ENCODE data around the gene NFIB.

NFIB gene

DNA sequence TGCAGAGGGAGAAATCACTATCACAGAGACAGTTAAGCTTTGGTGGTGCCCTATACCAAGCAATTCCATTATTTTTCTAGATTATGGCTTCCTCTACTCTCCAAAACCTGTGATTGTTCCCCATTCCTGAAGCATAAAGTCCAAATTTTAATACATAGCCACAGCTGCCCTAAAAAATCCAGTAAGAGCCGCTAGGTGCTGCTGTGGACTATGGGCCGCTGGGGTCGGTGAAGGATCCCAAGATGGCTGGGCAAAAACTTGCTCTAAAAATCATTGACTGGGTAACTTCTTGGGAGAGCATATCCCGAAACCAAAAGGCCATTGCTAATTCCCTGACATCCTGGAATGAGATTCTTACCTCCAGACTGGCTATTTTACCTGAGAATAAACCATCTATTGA is 245.3 kb downstream of the NFIB start:
- DNase-seq (ENCODE audit: low spot score), result no peak

DNA sequence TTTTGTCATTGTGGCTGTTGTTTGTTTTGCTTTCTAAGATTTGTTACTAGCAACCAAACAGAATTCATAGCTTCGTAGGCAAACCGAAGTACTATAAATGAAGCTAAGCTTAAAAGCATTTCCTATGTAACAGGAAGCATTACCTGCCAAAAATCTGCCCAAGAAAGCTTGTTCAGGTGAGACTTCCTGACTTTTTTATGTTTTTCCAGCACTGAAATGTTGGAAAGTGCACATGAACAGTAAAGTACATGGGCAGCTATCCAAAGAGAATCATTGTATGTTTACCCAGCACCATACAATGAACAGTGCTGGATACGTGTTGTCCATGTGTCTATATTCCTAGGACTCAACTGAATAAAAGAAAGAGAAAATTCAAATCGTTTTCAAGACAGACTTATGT is 247.1 kb downstream of the NFIB start:
- no peak for DNase-seq (ENCODE audit: low spot score)

DNA sequence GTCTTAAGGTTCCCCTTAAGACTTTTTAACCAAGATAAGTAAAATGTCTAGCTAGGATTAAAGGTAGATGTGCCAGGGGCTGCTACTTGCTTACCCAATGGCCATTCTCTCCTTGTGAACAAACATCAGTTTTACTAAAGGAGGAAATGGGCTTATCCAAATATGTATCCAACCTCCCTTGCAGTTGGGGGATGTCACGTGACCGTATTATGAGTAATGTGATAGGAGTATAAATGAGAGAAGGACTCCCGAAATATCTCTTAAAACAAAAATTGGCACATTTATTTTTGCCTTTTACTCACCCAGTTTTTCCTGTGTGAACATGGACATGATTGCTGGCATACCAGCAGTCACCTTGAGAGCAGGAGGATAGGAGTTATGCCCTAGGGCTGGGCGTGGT is 247.9 kb downstream of the NFIB start:
- no peak for DNase-seq (ENCODE audit: low spot score)

DNA sequence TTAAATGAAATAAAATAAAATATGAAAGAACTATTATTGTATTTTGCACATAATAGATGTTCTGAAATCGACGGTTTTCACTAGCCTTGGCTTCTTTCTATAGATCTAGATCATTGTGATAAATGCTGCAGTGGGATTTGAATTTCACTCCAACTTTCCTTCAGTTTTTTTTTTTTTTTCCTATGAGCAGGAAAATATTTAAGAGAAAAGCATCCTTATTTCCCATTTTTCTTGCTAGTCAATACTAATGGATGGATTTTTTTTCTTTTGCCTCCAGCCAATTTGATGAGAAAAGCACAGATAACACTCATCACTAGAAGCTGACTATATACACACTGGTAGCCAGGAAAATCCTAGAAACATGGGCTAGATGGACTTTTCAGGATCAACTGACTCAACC is 249.0 kb downstream of the NFIB start:
- DNase-seq (ENCODE audit: low spot score), result no peak

DNA sequence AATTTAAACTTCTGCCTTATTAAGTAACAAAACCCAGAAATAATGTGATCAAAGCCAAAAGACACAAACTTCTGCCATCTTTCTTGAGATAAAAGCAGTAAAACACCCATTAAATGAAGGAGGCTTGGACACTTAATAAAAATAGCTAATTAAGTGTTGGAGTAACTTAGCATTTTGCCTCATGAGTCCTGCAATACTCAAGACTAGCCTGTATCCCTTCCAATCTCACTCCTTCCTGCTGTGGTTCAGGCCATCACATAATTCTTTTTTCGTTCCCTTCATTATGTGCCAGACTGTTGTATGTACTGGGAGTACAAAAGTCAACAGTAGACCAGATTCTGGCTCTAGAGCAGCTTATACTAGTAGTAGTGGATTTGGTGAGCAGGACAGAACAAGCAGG is 250.2 kb downstream of the NFIB start:
- DNase-seq (ENCODE audit: low spot score), result no peak

DNA sequence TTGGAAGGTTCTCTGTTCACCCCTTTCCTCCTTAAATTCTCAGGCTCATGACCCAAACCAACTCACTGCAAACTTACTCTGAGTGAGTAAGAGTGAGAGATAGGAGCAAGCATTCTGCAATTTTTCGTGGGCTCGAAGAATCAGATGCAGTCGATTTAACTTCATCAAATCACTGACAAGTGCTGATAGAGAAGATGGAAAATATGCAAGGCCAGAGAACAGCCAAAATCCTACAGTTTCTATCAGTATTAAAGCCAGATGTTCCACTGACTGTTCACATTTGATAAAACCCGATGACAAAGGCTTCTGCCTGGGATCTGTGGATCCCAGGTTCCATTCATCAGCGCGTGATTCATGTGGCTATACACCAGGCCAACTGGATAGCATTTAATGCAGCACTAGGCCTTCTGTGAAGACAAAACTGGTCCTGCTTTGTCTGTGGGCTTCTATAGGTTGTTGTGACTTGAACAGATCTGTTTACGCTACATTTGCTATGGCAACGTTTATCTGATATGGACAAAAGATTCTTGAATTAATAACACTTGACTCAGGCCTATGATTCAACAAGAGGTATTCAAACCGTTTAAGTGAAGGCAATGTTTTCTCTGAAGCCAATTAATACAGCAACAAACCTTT is 251.2 kb downstream of the NFIB start:
- DNase-seq (ENCODE audit: low spot score), result no peak

DNA sequence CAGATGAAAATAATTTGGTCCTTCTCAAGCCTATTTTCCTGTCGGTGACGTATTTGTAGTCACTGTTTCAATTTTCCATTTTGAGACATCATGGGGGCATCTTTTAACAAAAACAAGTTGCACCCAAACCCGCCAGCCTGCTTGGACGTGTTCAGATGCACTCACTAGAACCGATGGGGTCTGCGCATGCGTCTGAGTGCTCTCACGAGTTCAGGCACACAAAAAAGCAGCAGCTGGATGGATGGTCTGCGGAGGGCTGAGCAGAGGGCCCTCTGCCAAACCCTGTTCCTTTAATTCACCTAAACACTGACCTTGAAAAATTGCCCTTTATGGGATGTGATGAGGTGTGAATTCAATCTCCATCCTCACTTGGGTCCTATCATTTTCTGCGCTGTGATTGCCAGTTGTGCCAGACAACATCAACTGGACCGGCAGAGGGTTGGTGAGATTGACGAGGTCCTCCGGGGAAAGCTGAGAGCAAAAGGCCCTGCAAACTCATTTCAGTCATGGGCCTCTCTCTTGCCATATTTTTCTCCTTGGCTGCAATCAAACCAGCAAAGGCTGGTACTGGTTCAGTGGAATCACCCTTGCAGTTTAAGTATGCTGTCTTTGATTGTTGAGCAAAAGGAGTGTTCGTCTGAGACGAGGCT is 251.9 kb downstream of the NFIB start:
- DNase-seq (ENCODE audit: low spot score), result no peak

DNA sequence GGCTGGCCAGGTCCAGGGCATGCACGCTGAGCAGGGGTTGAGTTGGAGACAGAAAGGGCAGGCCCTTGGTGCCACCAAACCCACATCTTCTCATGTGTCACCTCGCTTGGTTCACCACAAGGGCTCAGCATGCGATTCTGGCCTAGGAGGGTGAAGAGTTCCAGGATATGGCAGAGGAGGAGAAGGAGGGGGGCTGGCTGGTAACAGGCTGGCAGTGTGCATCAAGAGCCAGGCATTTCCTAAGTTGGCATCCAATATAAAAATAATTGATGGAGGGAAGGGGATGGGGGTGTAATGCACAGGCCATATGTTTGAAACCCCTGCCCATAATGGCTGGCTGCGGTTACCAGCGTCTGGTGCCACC is 255.6 kb downstream of the NFIB start:
- no peak for DNase-seq (ENCODE audit: low spot score)

DNA sequence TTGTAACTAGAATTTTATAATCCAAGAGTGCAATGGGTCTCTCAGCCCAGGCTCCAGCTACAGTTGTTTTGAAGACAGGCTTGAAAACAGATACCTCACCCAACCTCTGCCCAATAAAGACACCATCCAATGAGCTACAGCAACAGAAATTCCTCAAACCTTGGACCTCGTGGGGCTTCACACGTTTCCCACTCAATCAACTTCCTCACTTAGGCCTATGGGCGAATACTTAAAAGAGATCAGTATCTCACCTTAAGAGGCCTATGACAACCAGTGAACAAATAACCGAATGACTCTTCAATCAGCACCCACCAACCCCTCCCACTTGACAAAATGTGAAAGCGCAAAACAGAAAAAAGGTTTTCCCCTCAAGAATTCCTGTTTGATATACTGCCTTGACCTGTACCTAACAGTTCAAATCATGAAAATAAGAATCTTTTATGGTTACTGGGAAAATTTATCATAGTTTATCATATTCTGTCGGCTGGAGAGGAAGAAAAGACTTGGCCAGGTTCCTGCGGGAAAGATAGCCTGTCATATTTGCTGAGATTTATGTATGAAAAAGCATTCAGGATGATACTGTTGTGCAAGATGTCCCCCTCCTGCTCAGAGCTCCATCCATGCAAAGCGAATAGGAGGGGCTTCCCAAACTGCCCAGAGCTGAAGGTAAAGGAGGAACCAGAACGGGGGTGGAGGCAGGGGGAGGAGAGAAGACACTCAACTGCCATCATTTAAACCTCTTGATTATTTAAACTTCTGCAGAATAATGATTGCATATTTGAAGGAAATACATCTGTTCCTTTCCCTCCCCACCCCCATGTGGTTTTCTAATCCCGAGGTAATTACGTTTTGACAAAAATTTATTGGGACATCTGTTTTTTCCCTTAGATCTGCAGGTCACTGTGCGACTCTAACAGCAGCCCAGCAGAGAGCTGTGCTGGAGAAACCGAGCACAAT is 256.3 kb downstream of the NFIB start:
- DNase-seq (ENCODE audit: low spot score), result no peak

DNA sequence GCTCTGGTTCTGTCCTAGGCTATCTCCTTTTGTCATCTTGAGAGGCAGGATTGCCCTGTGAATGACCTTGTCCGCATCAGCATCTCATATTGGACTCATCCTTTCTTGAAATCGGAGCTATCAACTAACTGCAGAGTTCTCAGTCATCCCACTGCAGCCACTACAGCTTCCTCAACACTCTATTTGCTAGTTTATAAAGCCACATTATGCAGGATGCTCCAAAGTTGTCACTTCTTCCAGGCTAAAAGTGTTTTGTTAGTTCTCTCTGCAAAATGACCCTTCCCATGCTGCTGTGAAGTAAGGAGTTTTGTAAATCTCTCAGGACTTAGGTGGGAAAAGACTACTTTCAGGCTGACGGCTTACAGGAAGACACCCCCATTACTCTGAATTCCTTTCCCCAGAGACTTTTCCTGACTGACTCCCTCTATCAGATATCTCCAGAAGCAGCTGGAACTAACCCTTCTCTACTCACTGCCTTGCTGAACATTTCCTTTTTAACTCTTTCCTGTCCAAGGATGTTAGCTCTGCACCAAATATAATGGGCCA is 257.6 kb downstream of the NFIB start:
- no peak for DNase-seq (ENCODE audit: low spot score)

DNA sequence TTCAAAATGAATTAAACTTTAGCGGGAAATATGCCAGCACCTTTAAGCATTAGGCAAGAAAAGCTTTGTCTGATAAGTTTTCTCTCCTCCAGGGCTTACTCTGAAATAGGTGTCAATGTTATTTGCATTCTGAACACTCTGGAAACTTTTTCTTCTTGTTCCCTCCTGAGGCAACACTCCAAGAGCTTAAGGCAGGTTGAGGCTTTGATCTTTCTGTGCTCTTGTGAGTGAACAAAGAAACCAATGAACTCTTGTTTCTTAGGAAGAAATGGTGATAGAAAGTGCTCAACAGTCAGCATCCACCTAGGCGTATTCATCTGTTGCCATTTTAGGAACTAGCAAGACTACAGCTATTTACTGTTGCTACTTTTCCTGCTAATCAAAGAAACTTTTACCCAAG is 259.8 kb downstream of the NFIB start:
- DNase-seq (ENCODE audit: low spot score), result no peak

DNA sequence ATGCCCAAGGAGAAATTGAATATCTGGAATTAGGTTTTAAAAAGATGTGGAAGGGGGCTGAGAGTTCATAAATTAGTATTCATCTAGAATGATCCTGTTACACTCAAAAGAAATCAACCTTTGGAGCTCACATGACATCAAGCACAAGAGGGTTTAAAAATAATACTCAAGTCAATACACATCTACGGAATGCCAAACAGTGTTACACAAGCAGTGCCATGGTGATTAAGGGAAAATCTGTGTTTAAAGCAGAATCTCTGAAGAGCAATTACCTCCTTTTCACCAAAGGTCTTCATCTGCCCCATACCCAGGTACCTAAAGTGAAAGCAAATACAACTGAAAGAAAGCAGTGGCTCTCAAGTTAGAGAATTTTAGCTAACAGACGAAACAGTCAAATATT is 261.6 kb downstream of the NFIB start:
- no peak for DNase-seq (ENCODE audit: low spot score)

DNA sequence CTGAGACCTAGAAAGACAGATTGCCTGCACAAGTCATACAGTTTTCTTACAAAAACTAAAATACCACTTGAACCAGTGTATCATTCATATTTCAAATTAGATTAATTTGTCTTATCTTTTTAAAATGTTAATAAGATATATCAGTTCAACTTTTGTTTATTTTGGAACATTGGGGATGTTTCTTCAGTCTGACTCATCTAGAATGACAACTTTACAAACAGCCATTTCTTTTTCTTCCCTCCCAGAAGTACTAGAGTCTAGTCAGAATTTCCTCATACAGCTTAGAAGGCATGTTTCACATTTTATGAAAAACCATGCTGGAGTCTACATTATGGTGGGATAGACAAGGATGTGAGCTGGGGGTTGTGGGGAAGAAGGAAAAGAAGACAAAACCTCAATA is 262.5 kb downstream of the NFIB start:
- DNase-seq (ENCODE audit: low spot score), result no peak

DNA sequence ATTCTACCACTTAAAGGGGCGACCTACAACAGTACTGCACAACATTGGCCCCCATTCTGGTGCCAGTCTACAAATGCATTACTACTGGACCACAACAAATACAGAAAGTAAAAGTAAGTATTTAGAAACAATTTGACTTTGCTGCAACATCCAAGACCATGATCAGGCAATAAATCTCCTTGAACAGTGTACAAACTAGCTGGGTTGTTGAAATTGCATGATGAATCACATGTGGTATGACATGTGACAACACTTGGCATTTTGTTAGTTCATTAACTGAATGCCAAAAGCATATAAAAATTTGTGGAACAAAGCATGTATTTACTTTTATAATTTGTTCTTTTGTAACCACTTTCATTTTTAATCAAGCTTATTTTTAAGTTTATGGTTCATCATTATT is 270.5 kb downstream of the NFIB start:
- DNase-seq (ENCODE audit: low spot score), result no peak

DNA sequence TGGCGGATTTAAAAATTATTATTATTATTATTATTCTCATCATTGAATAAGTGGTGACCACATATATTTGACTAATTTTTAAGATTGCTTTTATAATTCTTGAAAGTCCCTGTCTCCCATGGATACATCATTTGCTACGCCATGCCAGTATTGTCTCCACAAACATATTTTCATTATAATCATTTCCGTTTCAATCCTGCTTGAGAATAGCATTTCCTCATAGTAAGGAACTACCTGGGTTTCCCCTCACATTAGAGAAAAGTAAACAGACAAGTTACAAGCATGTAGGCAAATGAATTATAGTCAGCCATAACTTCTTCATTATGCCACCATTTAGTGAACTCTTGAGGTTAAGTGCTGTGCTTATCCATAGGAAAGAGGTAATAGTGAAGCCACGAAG is 276.6 kb downstream of the NFIB start:
- DNase-seq (ENCODE audit: low spot score), result no peak

DNA sequence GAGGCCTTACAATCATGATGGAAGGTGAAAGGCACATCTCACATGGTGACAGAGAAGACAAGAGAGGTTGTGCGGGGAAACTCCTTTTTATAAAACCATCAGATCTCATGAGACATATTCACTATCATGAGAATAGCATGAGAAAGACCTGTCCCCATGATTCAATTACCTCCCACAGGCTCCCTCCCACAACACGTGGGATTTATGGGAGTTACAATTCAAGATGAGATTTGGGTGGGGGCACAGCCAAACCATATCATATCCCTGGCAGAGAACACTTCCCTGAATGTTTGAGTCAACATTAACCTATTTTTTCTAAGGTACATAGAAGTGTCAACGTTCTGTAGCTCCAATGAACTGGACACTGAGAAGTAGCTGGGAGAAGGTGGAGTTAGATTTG is 280.9 kb downstream of the NFIB start:
- no peak for DNase-seq (ENCODE audit: low spot score)
